H1 (cell line): ENCODE results near the gene IGFBP6. TPM values are rescaled to one million over a fixed set of nuclear protein-coding genes. Genes with fewer than 3 reads are reported as not detected.

Experiments
- CTCF ChIA-PET: fragments of 300-600 bp; sonication (Branson Sonifier 250); formaldehyde crosslinking; loops from one replicate; lab custom pipeline; 2021; ENCODE audit not compliant: partially characterized antibody; lab: Charles Lee
- POLR2A ChIA-PET: fragments of 300-600 bp; sonication (Branson Sonifier 250); formaldehyde crosslinking; loops from one replicate; lab custom pipeline; 2021; ENCODE audit warnings: inconsistent platforms; ENCODE audit not compliant: partially characterized antibody; lab: Charles Lee
- DNase-seq, 2 experiments: peaks; one replicate each; pipeline versions ENCODE4 v3.0.0 to v3.0.0-alpha.2; 2010 to 2022; ENCODE audit warnings: low spot score in 2 of 2, low read depth in 1 of 2, mixed read lengths in 1 of 2
- FAIRE-seq: peaks from 2 replicates; lab custom pipeline; 2011; peaks lifted over from hg19 to GRCh38; lab: Jason Lieb, UNC
- H2AFZ ChIP-seq: 2 replicates; pipeline ENCODE4 v1.8.1; 2012; ENCODE audit warnings: low read length, inconsistent platforms
- H2AK5ac ChIP-seq: 2 replicates; pipeline ENCODE4 v1.6.1; 2013; ENCODE audit warnings: low read depth, low read length
- H2BK120ac ChIP-seq: replicated peaks from 2 replicates; pipeline ENCODE3; 2013; ENCODE audit warnings: low read depth, low read length, inconsistent platforms
- H2BK12ac ChIP-seq: 2 replicates; pipeline ENCODE4 v1.6.1; 2013; ENCODE audit warnings: low read depth, low read length
- H2BK15ac ChIP-seq: 2 replicates; pipeline ENCODE4 v1.6.1; 2013; ENCODE audit warnings: low read length
- H2BK20ac ChIP-seq: 2 replicates; pipeline ENCODE4 v1.6.1; 2013; ENCODE audit warnings: low read length
- H2BK5ac ChIP-seq: 2 replicates; pipeline ENCODE4 v1.6.1; 2013; ENCODE audit warnings: low read depth, low read length
- H3K14ac ChIP-seq: 2 replicates; pipeline ENCODE4 v1.6.1; 2013; ENCODE audit warnings: inconsistent platforms; ENCODE audit not compliant: insufficient read length
- H3K18ac ChIP-seq: 2 replicates; pipeline ENCODE4 v1.6.1; 2013; ENCODE audit warnings: low read length; ENCODE audit errors: extremely low read depth
- H3K23ac ChIP-seq: 2 replicates; pipeline ENCODE4 v1.6.1; 2013; ENCODE audit warnings: inconsistent platforms; ENCODE audit not compliant: insufficient read length
- H3K23me2 ChIP-seq: 2 replicates; pipeline ENCODE4 v1.6.1; 2013; ENCODE audit warnings: low read depth, low read length
- H3K27ac ChIP-seq: 2 replicates; pipeline ENCODE4 v1.6.1; 2011; ENCODE audit warnings: low read depth, low read length, inconsistent platforms
- H3K27me3 ChIP-seq, 4 experiments: replicated peaks in 1 of 4; 1 replicate in 1 of 4; 2 replicates in 3 of 4; pipeline versions ENCODE4 v1.6.1 to v1.8.1; 2011 to 2013; ENCODE audit warnings: low read length in 3 of 4, mild to moderate bottlenecking in 3 of 4, inconsistent platforms in 2 of 4, mixed read lengths in 2 of 4, moderate library complexity in 1 of 4; ENCODE audit not compliant: control insufficient read depth in 3 of 4, insufficient read depth in 3 of 4; ENCODE audit errors: extremely low read depth in 1 of 4
- H3K36me3 ChIP-seq, 4 experiments: 2 replicates each; pipeline versions ENCODE4 v1.6.1 to v1.8.1; 2011 to 2013; ENCODE audit warnings: mild to moderate bottlenecking in 4 of 4, low read length in 3 of 4, moderate library complexity in 2 of 4, control low read depth in 1 of 4, inconsistent platforms in 1 of 4; ENCODE audit not compliant: insufficient read depth in 4 of 4, control insufficient read depth in 2 of 4
- H3K4ac ChIP-seq: replicated peaks from 2 replicates; pipeline ENCODE3; 2013; ENCODE audit warnings: low read length, low read depth, mixed read lengths, inconsistent platforms; ENCODE audit not compliant: insufficient read length
- H3K4me1 ChIP-seq, 4 experiments: replicated peaks in 1 of 4; 1 replicate in 1 of 4; 2 replicates in 3 of 4; pipeline versions ENCODE4 v1.6.1 to v1.8.1; 2011 to 2013; ENCODE audit warnings: low read length in 3 of 4, inconsistent platforms in 2 of 4, mixed read lengths in 1 of 4; ENCODE audit not compliant: insufficient read depth in 4 of 4, control insufficient read depth in 3 of 4
- H3K4me2 ChIP-seq, 2 experiments: 2 replicates each; pipeline versions ENCODE4 v1.6.1 to v1.8.1; 2011 to 2013; ENCODE audit warnings: low read depth in 2 of 2, low read length in 2 of 2, control low read depth in 1 of 2, inconsistent platforms in 1 of 2, mild to moderate bottlenecking in 1 of 2; ENCODE audit not compliant: insufficient read depth in 1 of 2
- H3K4me3 ChIP-seq, 4 experiments: fragments of 200-600, 300-600 bp in 1 of 4; sonication (generic), shearing (Covaris generic), sonication (Bioruptor Twin) in 1 of 4; 2 replicates each; pipeline versions ENCODE4 v1.5.1 to v1.8.1; 2011 to 2016; ENCODE audit warnings: low read length in 4 of 4, low read depth in 3 of 4, control low read depth in 2 of 4, inconsistent platforms in 2 of 4, mild to moderate bottlenecking in 2 of 4, mixed read lengths in 1 of 4, moderate library complexity in 1 of 4; ENCODE audit not compliant: insufficient read depth in 2 of 4; ENCODE audit errors: extremely low read depth in 1 of 4
- H3K56ac ChIP-seq: replicated peaks from 2 replicates; pipeline ENCODE3; 2013; ENCODE audit warnings: low read depth, mild to moderate bottlenecking, mixed read lengths, low read length, inconsistent platforms; ENCODE audit not compliant: insufficient read length
- H3K79me1 ChIP-seq: 2 replicates; pipeline ENCODE4 v1.6.1; 2013; ENCODE audit warnings: low read depth, low read length, control low read depth
- H3K79me2 ChIP-seq, 2 experiments: 2 replicates each; pipeline versions ENCODE4 v1.6.1 to v1.8.1; 2012 to 2013; ENCODE audit warnings: low read length in 2 of 2, mild to moderate bottlenecking in 2 of 2, inconsistent platforms in 1 of 2; ENCODE audit not compliant: insufficient read depth in 2 of 2, control insufficient read depth in 1 of 2
- H3K9ac ChIP-seq, 4 experiments: replicated peaks in 1 of 4; 1 replicate in 1 of 4; 2 replicates in 3 of 4; pipeline versions ENCODE4 v1.6.1 to v1.8.1; 2011 to 2013; ENCODE audit warnings: low read depth in 3 of 4, low read length in 3 of 4, control low read depth in 2 of 4, mild to moderate bottlenecking in 2 of 4, moderate library complexity in 2 of 4, inconsistent platforms in 1 of 4; ENCODE audit errors: extremely low read depth in 1 of 4
- H3K9me3 ChIP-seq, 2 experiments: 2 replicates each; pipeline versions ENCODE4 v1.6.1 to v1.8.1; 2012 to 2013; ENCODE audit warnings: mild to moderate bottlenecking in 2 of 2, moderate library complexity in 2 of 2, control low read depth in 1 of 2, inconsistent platforms in 1 of 2, low read depth in 1 of 2, low read length in 1 of 2, mixed read lengths in 1 of 2; ENCODE audit not compliant: insufficient read depth in 2 of 2
- H4K20me1 ChIP-seq, 2 experiments: replicated peaks in 1 of 2; 2 replicates each; pipeline versions ENCODE3 to v1.8.1; 2011 to 2013; ENCODE audit warnings: inconsistent platforms in 2 of 2, low read length in 2 of 2, mild to moderate bottlenecking in 1 of 2; ENCODE audit not compliant: insufficient read depth in 2 of 2, control insufficient read depth in 1 of 2
- H4K5ac ChIP-seq: 2 replicates; pipeline ENCODE4 v1.6.1; 2013; ENCODE audit warnings: low read length, low read depth, mixed read lengths, inconsistent platforms; ENCODE audit not compliant: insufficient read length
- H4K8ac ChIP-seq: 2 replicates; pipeline ENCODE4 v1.8.0; 2013; ENCODE audit warnings: mild to moderate bottlenecking, moderate library complexity, low read length, inconsistent platforms; ENCODE audit not compliant: insufficient read depth; ENCODE audit errors: extremely low read depth
- H4K91ac ChIP-seq: replicated peaks from 2 replicates; pipeline ENCODE3; 2013; ENCODE audit warnings: low read length, mixed read lengths, inconsistent platforms; ENCODE audit not compliant: insufficient read length
- ASH2L ChIP-seq: fragments of 200-600, 300-600 bp; sonication (generic); IDR thresholded peaks from one replicate; pipeline ENCODE4 v1.7.1; 2017; ENCODE audit warnings: low read length
- CBX8 ChIP-seq: fragments of 300-800, 300-1000 bp; sonication (generic); IDR thresholded peaks from 2 replicates; pipeline ENCODE4 v1.7.1; 2016; ENCODE audit warnings: low read depth, low read length, borderline replicate concordance
- HDAC2 ChIP-seq, 2 experiments: fragments of 300-600 bp in 1 of 2; sonication (generic) in 1 of 2; IDR thresholded peaks; 2 replicates each; pipeline ENCODE4 v1.6.1; 2011 to 2012; ENCODE audit warnings: low read depth in 2 of 2, low read length in 2 of 2, mild to moderate bottlenecking in 2 of 2, moderate library complexity in 2 of 2, borderline replicate concordance in 1 of 2, inconsistent platforms in 1 of 2
- HDAC6 ChIP-seq: IDR thresholded peaks from one replicate; pipeline ENCODE4 v1.7.1; 2012; ENCODE audit warnings: low read depth, mild to moderate bottlenecking, inconsistent platforms, low read length, moderate library complexity
- PHF8 ChIP-seq: fragments of 200-600 bp; sonication (generic); conservative IDR thresholded peaks from 2 replicates; pipeline ENCODE4 v1.7.1; 2012; ENCODE audit warnings: low read depth, mild to moderate bottlenecking, inconsistent platforms, low read length, moderate library complexity
- POLR2A ChIP-seq, 2 experiments: IDR thresholded peaks; 1 replicate in 1 of 2; 2 replicates in 1 of 2; pipeline ENCODE4 v1.6.1; 2011; ENCODE audit warnings: low read depth in 2 of 2, low read length in 2 of 2, mild to moderate bottlenecking in 2 of 2; ENCODE audit errors: control extremely low read depth in 1 of 2
- SIN3A ChIP-seq, 2 experiments: IDR thresholded peaks in 1 of 2; conservative IDR thresholded peaks in 1 of 2; 2 replicates each; pipeline ENCODE4 v1.6.1; 2011 to 2012; ENCODE audit warnings: low read length in 2 of 2, improper control_type of control experiment in 1 of 2, low read depth in 1 of 2, mild to moderate bottlenecking in 1 of 2
- YY1 ChIP-seq: IDR thresholded peaks from 2 replicates; pipeline ENCODE4 v1.6.1; 2011; ENCODE audit warnings: low read depth, mild to moderate bottlenecking, low read length
- WGBS, 2 experiments: shearing (Covaris generic) in 1 of 2; methylation state at CpG; one replicate each; pipeline versions ENCODE4 v1.1.6 to v1.1.7; 2013 to 2015; ENCODE audit warnings: low lambda C conversion rate in 2 of 2, mixed read lengths in 2 of 2, inconsistent platforms in 1 of 2, low coverage in 1 of 2, missing lambda C conversion rate in 1 of 2; ENCODE audit not compliant: insufficient replicate concordance in 2 of 2, insufficient coverage in 1 of 2, insufficient read length in 1 of 2; ENCODE audit errors: extremely low coverage in 1 of 2, missing lambda C conversion rate in 1 of 2; 5-methylcytosine and 5-hydroxymethylcytosine counted together
- polyA plus RNA-seq, 7 experiments: library from polyadenylated mRNA; depleted of rRNA in 3 of 7; stranded (reverse) in 5 of 7; unstranded in 2 of 7; fragments of >200 nt in 5 of 7; fragments of 200-250 nt in 2 of 7; gene quantifications; 1 replicate in 5 of 7; 2 replicates in 1 of 7; 4 replicates in 1 of 7; pipeline versions ENCODE4 v1.2.1 to v1.2.3, GENCODE V29; 2011 to 2013; ENCODE audit warnings: missing spikeins in 2 of 7, mixed read lengths in 2 of 7
- total RNA-seq: library from RNA; stranded (reverse); fragmentation: NEBNext Ultra II Directional; extraction: Animal tissue kit (Norgen Biotek cat#: 25700); gene quantifications from 2 replicates; pipeline ENCODE4 v1.2.1, GENCODE V29; 2021
- TF ChIP-seq, protein P1 (sequence below): IDR thresholded peaks from 2 replicates; pipeline ENCODE4 v1.6.1; 2012; ENCODE audit warnings: low read length, inconsistent platforms

Gene IGFBP6
- total and polyA plus RNA-seq, 2 of the 8 experiments (the other 6 are each of a cell fraction or from before 2014, with no cell fraction given): 13.7 to 14.7 TPM

DNA sequence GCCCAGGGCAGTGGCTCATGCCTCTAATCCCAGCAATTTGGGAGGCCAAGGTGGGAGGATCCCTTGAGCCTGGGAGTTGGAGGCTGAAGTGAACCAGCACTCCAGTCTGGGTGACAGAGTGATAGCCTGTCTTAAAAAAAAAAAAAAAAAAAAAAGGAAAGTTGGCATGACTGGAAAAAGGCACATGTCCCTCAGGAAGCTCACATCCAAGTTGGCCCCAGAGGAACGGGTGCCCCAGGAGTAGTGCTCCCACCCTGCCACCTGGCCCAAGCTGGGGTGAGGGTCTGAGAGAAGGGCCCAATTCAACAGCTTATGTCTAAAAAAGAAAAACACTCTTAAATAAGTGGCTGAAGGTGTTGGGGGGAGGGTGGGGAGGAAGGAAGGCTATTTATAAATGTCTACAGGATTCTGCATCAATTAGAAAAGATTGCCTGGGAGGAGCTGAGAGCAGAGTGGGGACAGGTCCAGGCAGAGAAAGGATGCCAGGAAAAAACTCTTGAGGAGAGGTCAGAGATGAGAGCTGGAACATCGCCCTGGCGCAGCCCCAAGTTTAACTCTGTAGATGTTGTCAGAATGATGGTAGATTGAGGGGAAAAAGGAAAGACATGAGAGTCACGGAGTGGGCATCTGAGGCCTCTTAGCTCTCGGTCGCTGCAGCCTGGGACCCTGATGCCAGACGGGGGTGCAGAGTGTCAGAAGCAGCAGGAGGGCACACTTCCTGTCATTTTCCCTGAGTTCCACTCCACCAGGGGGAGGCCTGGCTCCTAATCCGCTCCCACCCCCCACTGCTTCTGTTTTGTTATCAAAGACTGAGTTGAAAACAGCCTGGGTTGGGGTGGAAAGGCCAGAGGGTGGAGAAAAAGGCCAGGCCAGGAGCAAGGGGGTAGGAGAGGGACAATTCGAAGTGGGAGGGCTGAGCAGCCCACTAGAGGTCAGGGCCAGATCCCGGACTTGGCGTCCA, 25.6 kb upstream of the IGFBP6 start:
- Histone ChIP-seq H3K9me3 (no peaks in the 10 kb centered on the region), H3K4ac (no peak overlapping the region), H3K56ac (no peak overlapping the region), H2BK120ac (no peak overlapping the region), H4K8ac (peak overlapping the region; percentile 63; the same call in 1 of the 2 replicates), H3K4me2 (no peak overlapping the region; a peak in 1 of 4 replicates), H3K18ac (no peak overlapping the region), H3K79me2 (no peaks in the 10 kb centered on the region), H3K36me3 (peaks cover 0 to 4% (median 2%) of the 10 kb centered on the region in 4 experiments; a peak in 2 of 8 replicates), H3K14ac (no peak overlapping the region), H2BK15ac (no peak overlapping the region), H3K9ac (no peak overlapping the region), H2BK20ac (no peak overlapping the region), H3K4me1 (peaks cover 4 to 16% (median 10%) of the 10 kb centered on the region in 4 experiments), H3K23me2 (no peaks in the 10 kb centered on the region), H2BK12ac (no peak overlapping the region), H4K91ac (no peak overlapping the region), H4K5ac (no peak overlapping the region), H2AK5ac (no peak overlapping the region), H4K20me1 (peaks cover 2 to 4% of the 10 kb centered on the region in 2 experiments), H2AFZ (no peak overlapping the region), H3K4me3 (no peak overlapping the region), H3K23ac (no peak overlapping the region), H3K27ac (no peak overlapping the region), H3K27me3 (peaks cover 0 to 2% (median under 1%) of the 10 kb centered on the region in 4 experiments; a peak in 2 of 7 replicates), H2BK5ac (no peak overlapping the region), H3K79me1 (no peaks in the 10 kb centered on the region)
- ChIA-PET POLR2A (interaction anchor here (0.9 to 2.4 kb wide), 6 partner anchors 10 to 99 kb away, joined by 3 to 11 read pairs (median 4); partner anchors contain the start of genes IGFBP6 and TNS2), CTCF (interaction anchor here (0.7 to 22.4 kb wide), 10 partner anchors 6 to 142 kb away, joined by 3 to 531 read pairs (median 8); partner anchors contain the start of genes IGFBP6, SOAT2 and SPRYD3)
- FAIRE-seq (no peak), DNase-seq (no peak)
- 73% methylated on average over 11 of the region's 11 CpGs; no CpG with 5 or more reads in 1 of the 2 experiments for WGBS, 2 experiments
- TF ChIP-seq SIN3A (conservative IDR thresholded peaks at IDR 0.05 in 1 of 2, IDR thresholded peaks at IDR 0.05 in 1 of 2; ENCODE audit: low read depth in 1 of 2, low read length in 2 of 2) (no peak), HDAC2 (IDR thresholded peaks at IDR 0.05; ENCODE audit: borderline replicate concordance in 1 of 2, low read depth in 2 of 2, low read length in 2 of 2) (no peak), PHF8 (no peak), YY1 (no peak), POLR2A (IDR thresholded peaks at IDR 0.05; ENCODE audit: control extremely low read depth in 1 of 2, low read depth in 2 of 2, low read length in 2 of 2) (no peak), ASH2L (no peak), CBX8 (no peak), HDAC6 (no peak)
- TF ChIP-seq, protein P1, sequence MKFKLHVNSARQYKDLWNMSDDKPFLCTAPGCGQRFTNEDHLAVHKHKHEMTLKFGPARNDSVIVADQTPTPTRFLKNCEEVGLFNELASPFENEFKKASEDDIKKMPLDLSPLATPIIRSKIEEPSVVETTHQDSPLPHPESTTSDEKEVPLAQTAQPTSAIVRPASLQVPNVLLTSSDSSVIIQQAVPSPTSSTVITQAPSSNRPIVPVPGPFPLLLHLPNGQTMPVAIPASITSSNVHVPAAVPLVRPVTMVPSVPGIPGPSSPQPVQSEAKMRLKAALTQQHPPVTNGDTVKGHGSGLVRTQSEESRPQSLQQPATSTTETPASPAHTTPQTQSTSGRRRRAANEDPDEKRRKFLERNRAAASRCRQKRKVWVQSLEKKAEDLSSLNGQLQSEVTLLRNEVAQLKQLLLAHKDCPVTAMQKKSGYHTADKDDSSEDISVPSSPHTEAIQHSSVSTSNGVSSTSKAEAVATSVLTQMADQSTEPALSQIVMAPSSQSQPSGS: no peak
